ENCODE results near the gene PDGFRA.
"Not testable (repeated sequence)": the region's sequence is repeated elsewhere in the genome, so short reads cannot be mapped to it uniquely, and the experiment has no call there.

PDGFRA gene

DNA sequence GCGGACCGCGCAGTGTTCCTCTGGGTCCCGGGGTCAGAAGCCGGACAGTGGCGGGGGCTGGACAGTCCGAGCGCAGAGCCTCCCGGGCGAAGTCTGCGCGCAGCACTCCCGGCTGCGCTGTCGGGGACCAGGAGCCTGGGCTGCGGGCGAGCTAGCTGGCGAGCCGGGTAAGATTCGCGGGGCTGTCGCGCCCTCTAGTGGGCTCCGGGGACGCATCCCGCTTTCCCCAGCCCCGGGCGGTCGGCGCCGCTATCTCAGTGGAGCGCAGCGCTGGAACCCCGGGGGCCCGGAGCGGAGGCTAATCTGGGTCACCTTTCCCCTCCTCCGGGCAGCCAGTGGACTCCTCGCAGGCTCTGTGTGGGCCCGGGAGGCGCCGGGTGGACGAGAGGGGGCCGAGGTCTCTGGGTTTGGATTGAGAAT lies 4.2 kb downstream of the PDGFRA start:
- no peak overlapping the region for H3K27ac ChIP-seq
- TF ChIP-seq, protein P1, sequence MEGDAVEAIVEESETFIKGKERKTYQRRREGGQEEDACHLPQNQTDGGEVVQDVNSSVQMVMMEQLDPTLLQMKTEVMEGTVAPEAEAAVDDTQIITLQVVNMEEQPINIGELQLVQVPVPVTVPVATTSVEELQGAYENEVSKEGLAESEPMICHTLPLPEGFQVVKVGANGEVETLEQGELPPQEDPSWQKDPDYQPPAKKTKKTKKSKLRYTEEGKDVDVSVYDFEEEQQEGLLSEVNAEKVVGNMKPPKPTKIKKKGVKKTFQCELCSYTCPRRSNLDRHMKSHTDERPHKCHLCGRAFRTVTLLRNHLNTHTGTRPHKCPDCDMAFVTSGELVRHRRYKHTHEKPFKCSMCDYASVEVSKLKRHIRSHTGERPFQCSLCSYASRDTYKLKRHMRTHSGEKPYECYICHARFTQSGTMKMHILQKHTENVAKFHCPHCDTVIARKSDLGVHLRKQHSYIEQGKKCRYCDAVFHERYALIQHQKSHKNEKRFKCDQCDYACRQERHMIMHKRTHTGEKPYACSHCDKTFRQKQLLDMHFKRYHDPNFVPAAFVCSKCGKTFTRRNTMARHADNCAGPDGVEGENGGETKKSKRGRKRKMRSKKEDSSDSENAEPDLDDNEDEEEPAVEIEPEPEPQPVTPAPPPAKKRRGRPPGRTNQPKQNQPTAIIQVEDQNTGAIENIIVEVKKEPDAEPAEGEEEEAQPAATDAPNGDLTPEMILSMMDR (conservative IDR thresholded peaks at IDR 0.05): peak; percentile 86

- no peak overlapping the region; the same call in 1 of the 2 replicates for H3K27ac ChIP-seq
- TF ChIP-seq, protein P1 (conservative IDR thresholded peaks at IDR 0.05): peak; percentile 91
Observed at GRCh38 chr4:54233697-54234496, 4.8 kb downstream of the PDGFRA start.

GRCh38 chr4:54234497-54235205 lies 5.6 kb downstream of the PDGFRA start:
- no peak overlapping the region for H3K27ac ChIP-seq
- TF ChIP-seq, protein P1 (conservative IDR thresholded peaks at IDR 0.05): peak; percentile 50

DNA sequence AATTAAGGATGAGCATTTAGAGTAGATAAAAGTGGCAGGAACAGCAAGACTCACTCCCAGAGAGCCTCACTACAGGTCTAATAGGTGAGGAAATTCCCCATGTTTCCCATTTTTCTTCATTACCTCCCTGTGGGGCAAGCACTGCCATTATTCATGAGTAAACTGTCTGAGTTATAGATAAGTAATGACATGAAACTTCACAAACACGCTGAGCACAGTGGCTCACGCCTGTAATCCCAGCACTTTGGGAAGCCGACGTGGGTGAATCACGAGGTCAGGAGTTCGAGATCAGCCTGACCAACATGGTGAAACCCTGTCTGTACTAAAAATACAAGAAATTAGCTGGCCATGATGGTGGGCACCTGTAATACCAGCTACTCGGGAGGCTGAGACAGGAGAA lies 7.2 kb downstream of the PDGFRA start:
- H3K27ac ChIP-seq: not testable (repeated sequence)

- TF ChIP-seq, protein P1 (conservative IDR thresholded peaks at IDR 0.05): no peak
- H3K27ac ChIP-seq: no peak overlapping the region
Observed at GRCh38 chr4:54237770-54238169, 8.7 kb downstream of the PDGFRA start.

- TF ChIP-seq, protein P1 (conservative IDR thresholded peaks at IDR 0.05): no peak
- H3K27ac ChIP-seq: no peak overlapping the region
Observed at GRCh38 chr4:54238389-54238788, 9.3 kb downstream of the PDGFRA start.

- not testable (repeated sequence) for H3K27ac ChIP-seq
Observed at GRCh38 chr4:54241268-54241823, 12.3 kb downstream of the PDGFRA start.

GRCh38 chr4:54243541-54243940 lies 14.4 kb downstream of the PDGFRA start:
- not testable (repeated sequence) for H3K27ac ChIP-seq

DNA sequence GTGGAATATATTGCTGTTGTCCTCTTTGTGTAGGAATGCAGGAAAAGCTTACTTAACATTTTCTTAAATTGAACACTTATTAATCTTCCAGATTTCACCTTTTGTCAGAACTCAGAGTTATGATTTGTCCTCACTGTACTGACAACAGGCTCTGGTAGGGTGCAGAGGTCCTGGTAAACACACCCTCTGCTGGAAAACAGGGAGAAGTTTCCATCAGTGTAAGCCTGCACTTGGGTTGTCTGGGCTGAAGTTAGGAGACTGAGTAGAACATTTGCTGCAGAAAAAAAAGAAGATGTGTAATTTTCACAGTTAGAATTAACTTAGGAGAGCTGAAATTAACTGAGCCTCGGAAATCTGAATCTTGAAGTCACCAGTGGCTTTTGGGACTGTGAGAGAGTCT lies 23.2 kb downstream of the PDGFRA start:
- H3K27ac ChIP-seq: not testable (repeated sequence)
